Measurements from ENCODE around the gene DPM3. TPM values are rescaled to one million over a fixed set of nuclear protein-coding genes. Genes with fewer than 3 reads are reported as not detected.
A peak's percentile ranks its signal among the peaks of the same experiment; 100 is the strongest.

The DPM3 gene
- total and polyA plus RNA-seq, 2 of the 13 experiments (the other 11 are each of a cell fraction or from before 2014, with no cell fraction given) = 23.2 to 53.4 TPM

- TF ChIP-seq GPBP1L1 (CRISPR knock-in tag; IDR thresholded peaks at IDR 0.05) = no peak
- peak; percentile 85 for TF ChIP-seq RBM39 (IDR thresholded peaks at IDR 0.05; ENCODE audit: low read depth, low read length, poor library complexity, severe bottlenecking)
- TF ChIP-seq NR2F6 (IDR thresholded peaks at IDR 0.05) = peak; percentile 91
- TF ChIP-seq NR2F6 (CRISPR knock-in tag; IDR thresholded peaks at IDR 0.05) = peak; percentile 92
- TF ChIP-seq FOXP1 (IDR thresholded peaks at IDR 0.05) = no peak
- TF ChIP-seq FOXP1 (CRISPR knock-in tag; IDR thresholded peaks at IDR 0.05) = no peak
- no peak for TF ChIP-seq HNRNPUL1 (IDR thresholded peaks at IDR 0.05; ENCODE audit: low read depth, low read length)
- TF ChIP-seq MATR3 (CRISPR knock-in tag; IDR thresholded peaks at IDR 0.05) = no peak
- no peak for TF ChIP-seq ZNF329 (CRISPR knock-in tag; IDR thresholded peaks at IDR 0.05; ENCODE audit: low read depth)
- no peak for TF ChIP-seq SMARCE1 (IDR thresholded peaks at IDR 0.05; ENCODE audit: borderline replicate concordance)
- peak; percentile 34; the same call in 1 of the 2 replicates for TF ChIP-seq PHF21A (CRISPR knock-in tag; IDR thresholded peaks at IDR 0.05)
- TF ChIP-seq SKI (IDR thresholded peaks at IDR 0.05; ENCODE audit: partially characterized antibody) = peak; percentile 8
- TF ChIP-seq ATF7 (IDR thresholded peaks at IDR 0.05) = no peak
- TF ChIP-seq ATF7 (CRISPR knock-in tag; IDR thresholded peaks at IDR 0.05) = no peak
- TF ChIP-seq ZNF557 (CRISPR knock-in tag; IDR thresholded peaks at IDR 0.05) = no peak
- no peak for TF ChIP-seq ZNF382 (CRISPR knock-in tag; IDR thresholded peaks at IDR 0.05; ENCODE audit: borderline replicate concordance)
- TF ChIP-seq MIXL1 (CRISPR knock-in tag; IDR thresholded peaks at IDR 0.05) = no peak
- no peak for TF ChIP-seq ZNF770 (CRISPR knock-in tag; IDR thresholded peaks at IDR 0.05)
- TF ChIP-seq XRCC5 (optimal IDR thresholded peaks at IDR 0.05; ENCODE audit: low read length) = no peak
- no peak for TF ChIP-seq TFAP4 (IDR thresholded peaks at IDR 0.05; ENCODE audit: borderline replicate concordance, low read depth)
- no peak for TF ChIP-seq SATB2 (CRISPR knock-in tag; IDR thresholded peaks at IDR 0.05)
- TF ChIP-seq ZNF589 (CRISPR knock-in tag; conservative IDR thresholded peaks at IDR 0.05) = no peak
- no peak for TF ChIP-seq SSRP1 (CRISPR knock-in tag; IDR thresholded peaks at IDR 0.05)
- no peak for TF ChIP-seq ZNF569 (CRISPR knock-in tag; IDR thresholded peaks at IDR 0.05; ENCODE audit: borderline replicate concordance)
- no peak for TF ChIP-seq ZFAT (CRISPR knock-in tag; conservative IDR thresholded peaks at IDR 0.05)
- no peak for TF ChIP-seq SCMH1 (CRISPR knock-in tag; IDR thresholded peaks at IDR 0.05; ENCODE audit: borderline replicate concordance)
- TF ChIP-seq TMF1 (CRISPR knock-in tag; IDR thresholded peaks at IDR 0.05; ENCODE audit: low read depth) = no peak
- TF ChIP-seq ZNF605 (CRISPR knock-in tag; IDR thresholded peaks at IDR 0.05) = peak; percentile 82
- no peak for TF ChIP-seq KMT2A (CRISPR knock-in tag; IDR thresholded peaks at IDR 0.05)
Observed at GRCh38 chr1:155133799-155134281, 6.5 kb downstream of the DPM3 start (continued).
